ENCODE measurements around the gene MBD2.

Gene MBD2

DNA sequence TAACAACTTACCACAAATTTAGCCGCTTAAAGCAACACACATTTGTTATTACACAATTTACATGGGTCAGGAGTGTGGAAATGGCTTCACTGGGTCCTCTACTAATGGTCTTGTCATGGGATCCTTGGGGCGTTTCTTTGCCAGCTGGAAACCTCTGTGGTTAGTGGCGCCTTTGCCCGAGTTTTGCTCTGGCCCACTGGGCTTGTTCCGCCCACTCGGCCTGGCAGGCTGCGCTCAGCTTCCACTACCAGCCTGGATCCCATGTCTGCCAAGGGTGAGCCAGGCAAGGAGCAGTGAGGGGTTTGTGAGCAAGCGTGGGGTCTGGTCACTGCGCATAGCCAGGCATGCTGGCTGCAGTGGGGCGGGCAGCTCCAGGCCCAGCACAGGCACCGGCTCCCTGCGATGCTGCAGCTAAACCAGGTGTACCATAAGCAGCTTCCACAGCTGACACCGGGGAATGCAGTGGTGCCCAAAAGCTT lies 16.2 kb upstream of the MBD2 start:
- H3K4me1 ChIP-seq, result peaks cover 19 to 37% (median 28%) of the 10 kb centered on the region in 10 experiments
- H3K27ac ChIP-seq, result peak overlapping the region; percentile 58 to 77 (median 66); a peak in 20 of 22 replicates
- peak overlapping the region in 3 of 11 experiments; percentile 21 to 37 (median 25); a peak in 3 of 22 replicates for H3K9ac ChIP-seq
- no peak overlapping the region for H3K4me3 ChIP-seq
- H3K36me3 ChIP-seq, result no peaks in the 10 kb centered on the region
- H3K4me2 ChIP-seq, result peak overlapping the region; percentile 57 to 83 (median 61)
- no peaks in the 10 kb centered on the region for H4K20me1 ChIP-seq
- peaks cover 0 to 32% (median 15%) of the 10 kb centered on the region in 11 experiments; a peak in 15 of 22 replicates for H3K9me3 ChIP-seq (replicated peaks in 1 of 11)
- no peaks in the 10 kb centered on the region for H3K27me3 ChIP-seq
- peak in 1 of 11 experiments; percentile 18; a peak in 1 of 22 replicates for TF ChIP-seq Cebpa-rat (IDR thresholded peaks at IDR 0.05)

DNA sequence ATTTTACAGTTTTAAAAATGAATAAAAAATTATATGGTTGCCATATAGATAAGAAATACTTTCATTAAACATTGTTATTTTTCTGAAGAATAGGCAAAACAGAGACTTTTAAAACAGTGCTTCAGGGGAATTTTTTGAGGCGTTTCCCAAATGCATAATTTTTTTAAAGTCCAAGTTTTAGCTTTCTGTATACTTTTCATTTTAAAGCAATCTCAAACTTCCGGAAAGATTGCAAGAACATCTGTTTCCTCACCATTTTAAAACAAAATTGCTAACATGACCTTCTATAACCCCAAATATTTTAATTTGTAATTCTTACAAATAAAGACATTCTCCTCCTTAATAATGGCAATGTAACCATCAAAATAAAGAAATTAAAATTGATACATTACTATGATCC lies 15.1 kb upstream of the MBD2 start:
- peak overlapping the region; percentile 57 to 83 (median 61); a peak in 21 of 22 replicates for H3K4me2 ChIP-seq
- H3K9ac ChIP-seq, result peak overlapping the region in 3 of 11 experiments; percentile 34 to 56 (median 37); a peak in 5 of 22 replicates
- no peaks in the 10 kb centered on the region for H3K27me3 ChIP-seq
- H3K27ac ChIP-seq, result peak overlapping the region; percentile 58 to 77 (median 66); a peak in 21 of 22 replicates
- H3K9me3 ChIP-seq (replicated peaks in 1 of 11), result peaks cover 0 to 30% (median 15%) of the 10 kb centered on the region in 11 experiments; a peak in 15 of 22 replicates
- H3K4me3 ChIP-seq, result no peak overlapping the region
- no peaks in the 10 kb centered on the region for H3K36me3 ChIP-seq
- H4K20me1 ChIP-seq, result no peaks in the 10 kb centered on the region
- H3K4me1 ChIP-seq, result peaks cover 19 to 42% (median 28%) of the 10 kb centered on the region in 10 experiments
- no peak for TF ChIP-seq Cebpa-rat (IDR thresholded peaks at IDR 0.05)

DNA sequence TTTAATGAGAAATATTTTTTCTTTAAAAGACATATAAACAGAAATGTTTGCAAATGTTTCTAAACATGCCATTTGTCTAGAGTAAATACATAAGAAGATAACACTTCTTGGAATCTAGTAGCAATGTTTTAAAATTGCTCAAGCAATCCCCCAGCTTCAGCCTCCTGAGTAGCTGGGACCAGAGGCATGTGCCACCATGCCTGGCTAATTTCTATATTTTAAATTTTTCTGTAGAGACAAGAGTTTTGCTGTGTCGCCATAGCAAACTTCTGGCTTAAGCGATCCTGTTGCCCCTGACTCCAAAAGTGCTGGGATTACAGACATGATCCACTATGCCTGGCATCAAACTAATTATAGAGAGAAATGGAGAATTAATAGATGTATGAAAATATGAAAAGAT lies 14.6 kb upstream of the MBD2 start:
- peak overlapping the region; percentile 8 to 77 (median 61); a peak in 15 of 22 replicates for H3K27ac ChIP-seq
- no peaks in the 10 kb centered on the region for H4K20me1 ChIP-seq
- no peak for TF ChIP-seq Cebpa-rat (IDR thresholded peaks at IDR 0.05)
- peaks cover 0 to 28% (median 15%) of the 10 kb centered on the region in 11 experiments; a peak in 15 of 22 replicates for H3K9me3 ChIP-seq (replicated peaks in 1 of 11)
- H3K27me3 ChIP-seq, result no peaks in the 10 kb centered on the region
- H3K36me3 ChIP-seq, result no peaks in the 10 kb centered on the region
- peaks cover 19 to 46% (median 28%) of the 10 kb centered on the region in 10 experiments for H3K4me1 ChIP-seq
- no peak overlapping the region for H3K4me3 ChIP-seq
- H3K4me2 ChIP-seq, result peak overlapping the region; percentile 20 to 83 (median 61); a peak in 19 of 22 replicates
- peak overlapping the region in 2 of 11 experiments; percentile 14 to 56; a peak in 2 of 22 replicates for H3K9ac ChIP-seq

GRCh38 chr18:54238173-54238936 lies 13.9 kb upstream of the MBD2 start:
- Histone ChIP-seq H3K9me3 (replicated peaks in 1 of 11) (peaks cover 0 to 28% (median 15%) of the 10 kb centered on the region in 11 experiments; a peak in 15 of 22 replicates), H4K20me1 (no peaks in the 10 kb centered on the region), H3K27ac (peak overlapping the region in 8 of 11 experiments; percentile 18 to 77 (median 70); a peak in 11 of 22 replicates), H3K27me3 (no peaks in the 10 kb centered on the region), H3K9ac (no peak overlapping the region), H3K4me3 (no peak overlapping the region), H3K36me3 (no peaks in the 10 kb centered on the region), H3K4me2 (peak overlapping the region in 4 of 11 experiments; percentile 59 to 83 (median 75); a peak in 7 of 22 replicates), H3K4me1 (peaks cover 19 to 47% (median 28%) of the 10 kb centered on the region in 10 experiments)
- no peak for TF ChIP-seq Cebpa-rat (IDR thresholded peaks at IDR 0.05)

DNA sequence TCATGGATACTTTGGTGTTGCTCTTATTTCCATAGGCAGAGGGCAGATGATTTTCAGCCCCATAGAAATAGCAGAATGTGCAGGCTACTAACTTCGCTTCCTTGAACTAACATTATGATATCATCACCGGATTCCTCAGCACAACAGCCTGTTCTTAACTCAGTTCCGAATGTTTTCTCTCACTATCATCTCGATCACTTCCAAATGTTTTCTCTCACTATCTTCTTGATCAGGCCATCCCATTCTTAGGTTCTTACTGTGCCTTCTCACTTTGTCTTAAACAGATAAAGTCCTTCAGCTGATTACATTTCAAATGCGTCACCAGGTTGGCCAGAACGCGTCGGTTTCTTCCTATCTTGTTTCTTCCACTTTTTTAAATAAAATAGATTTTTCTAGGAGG lies 11.4 kb upstream of the MBD2 start:
- TF ChIP-seq Cebpa-rat (IDR thresholded peaks at IDR 0.05), result no peak
- Histone ChIP-seq H3K9ac (no peak overlapping the region), H3K4me2 (no peak overlapping the region), H3K27ac (no peak overlapping the region), H3K9me3 (replicated peaks in 1 of 11) (peaks cover 0 to 6% (median 2%) of the 10 kb centered on the region in 11 experiments; a peak in 9 of 22 replicates), H3K36me3 (no peaks in the 10 kb centered on the region), H3K27me3 (no peaks in the 10 kb centered on the region), H4K20me1 (no peaks in the 10 kb centered on the region), H3K4me3 (no peak overlapping the region), H3K4me1 (peaks cover 17 to 50% (median 24%) of the 10 kb centered on the region in 10 experiments)

- Histone ChIP-seq H3K4me1 (peaks cover 2 to 29% (median 3%) of the 10 kb centered on the region in 10 experiments; a peak in 14 of 20 replicates), H3K36me3 (no peaks in the 10 kb centered on the region), H3K4me2 (no peak overlapping the region), H4K20me1 (no peaks in the 10 kb centered on the region), H3K9ac (no peak overlapping the region), H3K27me3 (no peaks in the 10 kb centered on the region), H3K4me3 (no peak overlapping the region), H3K27ac (no peak overlapping the region), H3K9me3 (replicated peaks in 1 of 11) (peaks cover 0 to 5% (median 0%) of the 10 kb centered on the region in 11 experiments; a peak in 2 of 22 replicates)
- no peak for TF ChIP-seq Cebpa-rat (IDR thresholded peaks at IDR 0.05)
Observed at GRCh38 chr18:54233747-54234146, 9.3 kb upstream of the MBD2 start.

- Histone ChIP-seq H3K4me1 (peaks cover 0 to 23% (median 0%) of the 10 kb centered on the region in 10 experiments; a peak in 5 of 20 replicates), H3K9me3 (replicated peaks in 1 of 11) (peaks cover 0 to 5% (median 0%) of the 10 kb centered on the region in 11 experiments; a peak in 2 of 22 replicates), H3K4me2 (0 out of 22 replicates have a peak overlapping the region, but pooled peaks of 1 of the 11 experiments have one; percentile 24), H3K4me3 (no peak overlapping the region), H3K9ac (no peak overlapping the region), H4K20me1 (no peaks in the 10 kb centered on the region), H3K27me3 (no peaks in the 10 kb centered on the region), H3K27ac (no peak overlapping the region), H3K36me3 (no peaks in the 10 kb centered on the region)
- TF ChIP-seq Cebpa-rat (IDR thresholded peaks at IDR 0.05), result no peak
Observed at GRCh38 chr18:54233228-54233625, 8.8 kb upstream of the MBD2 start.

GRCh38 chr18:54232485-54233227 lies 8.2 kb upstream of the MBD2 start:
- peaks cover 0 to 5% (median 0%) of the 10 kb centered on the region in 11 experiments; a peak in 2 of 22 replicates for H3K9me3 ChIP-seq (replicated peaks in 1 of 11)
- H3K27me3 ChIP-seq, result no peaks in the 10 kb centered on the region
- H3K4me2 ChIP-seq, result 0 out of 22 replicates have a peak overlapping the region, but pooled peaks of 1 of the 11 experiments have one; percentile 24
- no peaks in the 10 kb centered on the region for H4K20me1 ChIP-seq
- H3K9ac ChIP-seq, result no peak overlapping the region
- H3K4me1 ChIP-seq, result peaks cover 0 to 18% (median 0%) of the 10 kb centered on the region in 10 experiments; a peak in 4 of 20 replicates
- no peak for TF ChIP-seq Cebpa-rat (IDR thresholded peaks at IDR 0.05)
- no peak overlapping the region for H3K4me3 ChIP-seq
- no peaks in the 10 kb centered on the region for H3K36me3 ChIP-seq
- H3K27ac ChIP-seq, result no peak overlapping the region

Data from BLaER1 treated with 17β-estradiol and CSF1 and Interleukin-3, amounts not matched to agents 10 nM and 100 nM (cell line).